Ishikawa (cell line): ENCODE data around the gene PIAS4.

Experiments
- CEBPB ChIP-seq: IDR thresholded peaks from 2 replicates; pipeline ENCODE4 v1.6.1; 2012
- CREB1 ChIP-seq: IDR thresholded peaks from 2 replicates; pipeline ENCODE4 v1.6.1; 2012; ENCODE audit warnings: low read depth
- EGR1 ChIP-seq: IDR thresholded peaks from 2 replicates; pipeline ENCODE4 v1.6.1; 2012
- EP300 ChIP-seq: IDR thresholded peaks from 2 replicates; pipeline ENCODE4 v1.6.1; 2012; ENCODE audit warnings: borderline replicate concordance
- FOXM1 ChIP-seq: IDR thresholded peaks from 2 replicates; pipeline ENCODE4 v1.6.1; 2012; ENCODE audit warnings: low read depth, borderline replicate concordance
- MAX ChIP-seq: IDR thresholded peaks from 2 replicates; pipeline ENCODE4 v1.6.1; 2012
- NFIC ChIP-seq: IDR thresholded peaks from 2 replicates; pipeline ENCODE4 v1.6.1; 2012
- RAD21 ChIP-seq: IDR thresholded peaks from 2 replicates; pipeline ENCODE4 v1.6.1; 2012; ENCODE audit warnings: low read depth
- REST ChIP-seq: IDR thresholded peaks from 2 replicates; pipeline ENCODE4 v1.6.1; 2012; ENCODE audit warnings: low read depth, mild to moderate bottlenecking
- TAF1 ChIP-seq: IDR thresholded peaks from 2 replicates; pipeline ENCODE4 v1.6.1; 2012; ENCODE audit warnings: low read depth, mild to moderate bottlenecking
- TCF12 ChIP-seq: IDR thresholded peaks from 2 replicates; pipeline ENCODE4 v1.6.1; 2012; ENCODE audit warnings: low read depth
- TEAD4 ChIP-seq: IDR thresholded peaks from 2 replicates; pipeline ENCODE4 v1.6.1; 2012
- YY1 ChIP-seq: IDR thresholded peaks from 2 replicates; pipeline ENCODE4 v1.6.1; 2012; ENCODE audit warnings: low read depth
- ZBTB7A ChIP-seq: IDR thresholded peaks from 2 replicates; pipeline ENCODE4 v1.6.1; 2012; ENCODE audit warnings: low read depth
- TF ChIP-seq, protein P1 (sequence below): IDR thresholded peaks from 2 replicates; pipeline ENCODE4 v1.6.1; 2012

PIAS4 gene

GRCh38 chr19:3968556-3969434, 38.7 kb upstream of the PIAS4 start:
- TF ChIP-seq EGR1 (no peak), MAX (peak; percentile 63; the same call in 1 of the 2 replicates), TEAD4 (peak; percentile 81), FOXM1 (peak; percentile 53; the same call in 1 of the 2 replicates), TCF12 (peak; percentile 67), EP300 (peak; percentile 67; the same call in 1 of the 2 replicates)

DNA sequence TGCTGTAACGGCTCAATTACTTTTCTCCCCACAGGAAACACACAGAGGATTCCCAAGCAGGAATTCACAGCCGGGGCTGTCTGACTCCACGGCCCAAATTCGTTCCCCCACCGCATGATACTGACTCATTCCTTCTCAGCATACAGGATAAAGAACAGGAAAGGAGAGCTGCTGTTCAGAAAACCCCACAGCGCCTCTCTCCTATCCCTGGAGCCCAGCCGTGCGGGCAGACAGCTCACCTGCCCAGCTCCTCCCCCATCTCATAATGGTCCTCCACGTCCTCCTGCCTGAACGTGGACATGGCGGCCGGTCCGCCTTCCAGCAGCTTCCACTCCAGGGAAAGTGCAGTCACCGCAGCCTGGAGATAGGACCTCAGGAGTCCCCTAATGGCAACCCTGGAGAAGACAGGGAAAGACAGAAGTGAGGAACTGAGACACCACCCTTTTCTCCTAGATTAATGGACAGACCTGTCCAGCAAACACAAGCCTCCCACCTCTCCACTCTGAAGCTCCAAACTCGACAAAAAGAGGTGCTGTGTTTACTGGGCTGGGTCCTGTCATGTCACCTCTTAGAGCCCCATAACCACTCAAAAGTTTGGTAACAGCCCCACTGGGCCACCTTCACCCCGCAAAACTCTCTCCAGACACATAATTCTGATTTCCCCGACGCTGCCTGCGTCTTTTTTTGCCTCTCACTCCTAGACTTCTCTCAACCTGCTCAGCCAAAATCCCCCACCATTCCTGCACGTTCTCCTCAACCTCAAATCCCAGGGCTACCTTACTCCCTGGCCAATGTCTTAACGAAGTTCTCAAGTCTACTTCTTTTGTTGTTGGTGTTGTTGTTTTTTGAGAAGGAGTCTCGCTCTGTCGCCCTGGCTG, 37.9 kb upstream of the PIAS4 start:
- TF ChIP-seq ZBTB7A (no peak), FOXM1 (no peak), TAF1 (no peak)
- TF ChIP-seq, protein P1, sequence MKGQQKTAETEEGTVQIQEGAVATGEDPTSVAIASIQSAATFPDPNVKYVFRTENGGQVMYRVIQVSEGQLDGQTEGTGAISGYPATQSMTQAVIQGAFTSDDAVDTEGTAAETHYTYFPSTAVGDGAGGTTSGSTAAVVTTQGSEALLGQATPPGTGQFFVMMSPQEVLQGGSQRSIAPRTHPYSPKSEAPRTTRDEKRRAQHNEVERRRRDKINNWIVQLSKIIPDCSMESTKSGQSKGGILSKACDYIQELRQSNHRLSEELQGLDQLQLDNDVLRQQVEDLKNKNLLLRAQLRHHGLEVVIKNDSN = no peak

DNA sequence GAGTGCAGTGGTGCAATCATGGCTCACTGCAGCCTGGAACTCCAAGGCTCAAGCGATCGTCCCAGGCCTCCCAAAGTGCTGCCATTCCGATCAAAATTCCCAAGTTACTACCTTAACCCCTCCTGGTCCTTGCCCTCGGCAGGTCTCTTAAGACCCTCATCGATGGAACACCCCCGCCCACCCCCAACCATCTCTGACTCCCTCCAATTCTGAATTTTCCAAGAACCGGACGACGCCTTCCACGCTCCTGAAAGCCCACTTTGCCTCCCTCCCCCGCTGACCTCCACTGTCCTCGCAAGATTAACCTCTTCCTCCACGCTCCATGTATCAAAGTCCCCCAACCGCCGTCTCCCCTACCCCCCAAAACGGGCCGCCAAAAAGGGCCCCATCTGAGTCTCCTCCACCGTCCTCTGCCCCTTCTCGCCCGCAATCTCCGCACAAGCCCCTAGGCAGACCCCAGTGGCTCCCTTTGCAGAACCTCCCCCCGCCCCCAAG, 37.2 kb upstream of the PIAS4 start:
- TF ChIP-seq MAX (no peak), ZBTB7A (no peak), TCF12 (no peak), CEBPB (no peak), RAD21 (no peak), TEAD4 (no peak), FOXM1 (no peak), TAF1 (no peak), CREB1 (no peak), NFIC (no peak), EP300 (no peak), YY1 (no peak), EGR1 (no peak), REST (no peak)
- TF ChIP-seq, protein P1 = no peak

- peak; percentile 51 for TF ChIP-seq MAX
- peak; percentile 61; the same call in 1 of the 2 replicates for TF ChIP-seq CREB1
- no peak; the same call in 1 of the 2 replicates for TF ChIP-seq EP300
- no peak for TF ChIP-seq TEAD4
- TF ChIP-seq YY1 = peak; percentile 60; the same call in 1 of the 2 replicates
- TF ChIP-seq ZBTB7A = peak; percentile 72; the same call in 1 of the 2 replicates
- TF ChIP-seq, protein P1 = 0 out of 2 replicates have a peak, but pooled peaks have one; percentile 1
- TF ChIP-seq REST = peak; percentile 82
- TF ChIP-seq EGR1 = 0 out of 2 replicates have a peak, but pooled peaks have one; percentile 21
- TF ChIP-seq NFIC = no peak
- TF ChIP-seq TAF1 = 0 out of 2 replicates have a peak, but pooled peaks have one; percentile 39
- peak; percentile 35; the same call in 1 of the 2 replicates for TF ChIP-seq TCF12
- TF ChIP-seq RAD21 = no peak
- TF ChIP-seq CEBPB = no peak
- no peak for TF ChIP-seq FOXM1
Measured at GRCh38 chr19:3970808-3971598, 36.5 kb upstream of the PIAS4 start, which contains the start of gene DAPK3. TSS of gene DAPK3 (minus strand) at chr19:3971099. CDS start at chr19:3969735, 1,364 bp downstream.
